Measurements from ENCODE around the gene CCDC157. TPM values are rescaled to one million over a fixed set of nuclear protein-coding genes. Genes with fewer than 3 reads are reported as not detected.

The CCDC157 gene
- total and polyA plus RNA-seq, 10 of the 15 experiments (the other 5 are each of a cell fraction or from before 2014, with no cell fraction given) = 0.10 to 2.8 (median 1.2) TPM

DNA sequence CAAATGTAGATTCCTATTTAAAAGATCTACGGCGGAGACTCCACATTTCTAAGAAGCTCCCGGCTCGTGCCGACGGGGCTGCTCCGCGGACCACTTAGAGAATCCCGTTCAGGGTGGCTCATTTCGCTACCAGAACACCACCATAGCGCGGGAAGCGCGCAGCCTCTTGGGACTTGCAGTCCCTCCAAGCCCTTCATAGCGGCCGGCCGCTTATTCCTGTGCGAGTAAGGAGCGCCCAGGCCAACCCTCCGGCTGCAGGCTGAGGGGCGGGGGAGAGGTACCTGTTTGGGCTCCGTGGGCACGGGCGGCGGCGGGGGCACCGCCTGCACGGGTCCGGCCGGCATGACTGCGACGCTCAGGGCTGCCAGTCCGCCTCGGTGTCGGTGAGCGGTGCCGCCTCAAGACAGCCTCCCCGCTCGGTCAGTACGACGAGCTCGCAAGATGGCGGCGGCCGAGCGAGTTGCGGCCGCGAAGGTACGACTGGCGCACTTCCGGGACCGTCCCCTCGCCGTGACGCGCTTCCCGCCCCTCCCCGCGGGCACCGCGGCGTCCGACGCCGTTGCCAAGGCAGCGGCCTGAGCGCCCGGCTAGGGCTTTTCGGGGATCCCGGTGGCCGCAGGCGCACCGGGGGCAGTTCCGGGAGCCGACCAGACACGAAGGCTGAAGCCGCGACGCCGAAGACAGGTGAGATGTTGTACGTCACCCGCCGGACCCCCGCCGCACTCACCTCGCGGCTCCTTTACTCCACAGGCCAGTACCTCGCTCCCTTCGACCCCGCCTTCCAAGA, at the start of gene CCDC157, which contains the start of gene SF3A1 (continued):
- TF ChIP-seq, protein P1, sequence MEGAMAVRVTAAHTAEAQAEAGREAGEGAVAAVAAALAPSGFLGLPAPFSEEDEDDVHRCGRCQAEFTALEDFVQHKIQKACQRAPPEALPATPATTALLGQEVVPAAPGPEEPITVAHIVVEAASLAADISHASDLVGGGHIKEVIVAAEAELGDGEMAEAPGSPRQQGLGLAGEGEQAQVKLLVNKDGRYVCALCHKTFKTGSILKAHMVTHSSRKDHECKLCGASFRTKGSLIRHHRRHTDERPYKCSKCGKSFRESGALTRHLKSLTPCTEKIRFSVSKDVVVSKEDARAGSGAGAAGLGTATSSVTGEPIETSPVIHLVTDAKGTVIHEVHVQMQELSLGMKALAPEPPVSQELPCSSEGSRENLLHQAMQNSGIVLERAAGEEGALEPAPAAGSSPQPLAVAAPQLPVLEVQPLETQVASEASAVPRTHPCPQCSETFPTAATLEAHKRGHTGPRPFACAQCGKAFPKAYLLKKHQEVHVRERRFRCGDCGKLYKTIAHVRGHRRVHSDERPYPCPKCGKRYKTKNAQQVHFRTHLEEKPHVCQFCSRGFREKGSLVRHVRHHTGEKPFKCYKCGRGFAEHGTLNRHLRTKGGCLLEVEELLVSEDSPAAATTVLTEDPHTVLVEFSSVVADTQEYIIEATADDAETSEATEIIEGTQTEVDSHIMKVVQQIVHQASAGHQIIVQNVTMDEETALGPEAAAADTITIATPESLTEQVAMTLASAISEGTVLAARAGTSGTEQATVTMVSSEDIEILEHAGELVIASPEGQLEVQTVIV (IDR thresholded peaks at IDR 0.05; ENCODE audit: borderline replicate concordance, partially characterized antibody) = peak; percentile 42
- TF ChIP-seq BACH1 (IDR thresholded peaks at IDR 0.05; ENCODE audit: borderline replicate concordance) (peak; percentile 92), POU2F2 (IDR thresholded peaks at IDR 0.05; ENCODE audit: borderline replicate concordance, low read depth, low read length) (peak; percentile 74; the same call in 2 of the 3 replicates), BMI1 (IDR thresholded peaks at IDR 0.05; ENCODE audit: borderline replicate concordance) (peak; percentile 94), DPF2 (IDR thresholded peaks at IDR 0.05) (peak; percentile 77), EP300 (IDR thresholded peaks at IDR 0.05; ENCODE audit: borderline replicate concordance in 1 of 2, control insufficient read depth in 1 of 2, low read depth in 2 of 2, low read length in 2 of 2) (0 out of 4 replicates have a peak, but pooled peaks of 1 of the 2 experiments have one; percentile 20), YY1 (IDR thresholded peaks at IDR 0.05; ENCODE audit: low read depth, low read length) (peak; percentile 96), NBN (IDR thresholded peaks at IDR 0.05) (peak; percentile 67; the same call in 1 of the 2 replicates), MYC (IDR thresholded peaks at IDR 0.05; ENCODE audit: insufficient read depth, insufficient read length, insufficient replicate concordance, low read length, severe bottlenecking) (peak; percentile 62), JUND (IDR thresholded peaks at IDR 0.05; ENCODE audit: low read depth, low read length) (peak; percentile 57; the same call in 1 of the 2 replicates), LARP7 (IDR thresholded peaks at IDR 0.05) (peak; percentile 97), BHLHE40 (IDR thresholded peaks at IDR 0.05; ENCODE audit: borderline replicate concordance in 1 of 2, low read depth in 2 of 2, low read length in 1 of 2) (peak; percentile 67 to 73), CHD2 (IDR thresholded peaks at IDR 0.05; ENCODE audit: borderline replicate concordance, low read depth, low read length) (peak; percentile 77), NR2C1 (IDR thresholded peaks at IDR 0.05) (0 out of 2 replicates have a peak, but pooled peaks have one; percentile 31)
- TF ChIP-seq, protein P2, sequence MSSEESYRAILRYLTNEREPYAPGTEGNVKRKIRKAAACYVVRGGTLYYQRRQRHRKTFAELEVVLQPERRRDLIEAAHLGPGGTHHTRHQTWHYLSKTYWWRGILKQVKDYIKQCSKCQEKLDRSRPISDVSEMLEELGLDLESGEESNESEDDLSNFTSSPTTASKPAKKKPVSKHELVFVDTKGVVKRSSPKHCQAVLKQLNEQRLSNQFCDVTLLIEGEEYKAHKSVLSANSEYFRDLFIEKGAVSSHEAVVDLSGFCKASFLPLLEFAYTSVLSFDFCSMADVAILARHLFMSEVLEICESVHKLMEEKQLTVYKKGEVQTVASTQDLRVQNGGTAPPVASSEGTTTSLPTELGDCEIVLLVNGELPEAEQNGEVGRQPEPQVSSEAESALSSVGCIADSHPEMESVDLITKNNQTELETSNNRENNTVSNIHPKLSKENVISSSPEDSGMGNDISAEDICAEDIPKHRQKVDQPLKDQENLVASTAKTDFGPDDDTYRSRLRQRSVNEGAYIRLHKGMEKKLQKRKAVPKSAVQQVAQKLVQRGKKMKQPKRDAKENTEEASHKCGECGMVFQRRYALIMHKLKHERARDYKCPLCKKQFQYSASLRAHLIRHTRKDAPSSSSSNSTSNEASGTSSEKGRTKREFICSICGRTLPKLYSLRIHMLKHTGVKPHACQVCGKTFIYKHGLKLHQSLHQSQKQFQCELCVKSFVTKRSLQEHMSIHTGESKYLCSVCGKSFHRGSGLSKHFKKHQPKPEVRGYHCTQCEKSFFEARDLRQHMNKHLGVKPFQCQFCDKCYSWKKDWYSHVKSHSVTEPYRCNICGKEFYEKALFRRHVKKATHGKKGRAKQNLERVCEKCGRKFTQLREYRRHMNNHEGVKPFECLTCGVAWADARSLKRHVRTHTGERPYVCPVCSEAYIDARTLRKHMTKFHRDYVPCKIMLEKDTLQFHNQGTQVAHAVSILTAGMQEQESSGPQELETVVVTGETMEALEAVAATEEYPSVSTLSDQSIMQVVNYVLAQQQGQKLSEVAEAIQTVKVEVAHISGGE (CRISPR knock-in tag; IDR thresholded peaks at IDR 0.05) = peak; percentile 47
- TF ChIP-seq, protein P3, sequence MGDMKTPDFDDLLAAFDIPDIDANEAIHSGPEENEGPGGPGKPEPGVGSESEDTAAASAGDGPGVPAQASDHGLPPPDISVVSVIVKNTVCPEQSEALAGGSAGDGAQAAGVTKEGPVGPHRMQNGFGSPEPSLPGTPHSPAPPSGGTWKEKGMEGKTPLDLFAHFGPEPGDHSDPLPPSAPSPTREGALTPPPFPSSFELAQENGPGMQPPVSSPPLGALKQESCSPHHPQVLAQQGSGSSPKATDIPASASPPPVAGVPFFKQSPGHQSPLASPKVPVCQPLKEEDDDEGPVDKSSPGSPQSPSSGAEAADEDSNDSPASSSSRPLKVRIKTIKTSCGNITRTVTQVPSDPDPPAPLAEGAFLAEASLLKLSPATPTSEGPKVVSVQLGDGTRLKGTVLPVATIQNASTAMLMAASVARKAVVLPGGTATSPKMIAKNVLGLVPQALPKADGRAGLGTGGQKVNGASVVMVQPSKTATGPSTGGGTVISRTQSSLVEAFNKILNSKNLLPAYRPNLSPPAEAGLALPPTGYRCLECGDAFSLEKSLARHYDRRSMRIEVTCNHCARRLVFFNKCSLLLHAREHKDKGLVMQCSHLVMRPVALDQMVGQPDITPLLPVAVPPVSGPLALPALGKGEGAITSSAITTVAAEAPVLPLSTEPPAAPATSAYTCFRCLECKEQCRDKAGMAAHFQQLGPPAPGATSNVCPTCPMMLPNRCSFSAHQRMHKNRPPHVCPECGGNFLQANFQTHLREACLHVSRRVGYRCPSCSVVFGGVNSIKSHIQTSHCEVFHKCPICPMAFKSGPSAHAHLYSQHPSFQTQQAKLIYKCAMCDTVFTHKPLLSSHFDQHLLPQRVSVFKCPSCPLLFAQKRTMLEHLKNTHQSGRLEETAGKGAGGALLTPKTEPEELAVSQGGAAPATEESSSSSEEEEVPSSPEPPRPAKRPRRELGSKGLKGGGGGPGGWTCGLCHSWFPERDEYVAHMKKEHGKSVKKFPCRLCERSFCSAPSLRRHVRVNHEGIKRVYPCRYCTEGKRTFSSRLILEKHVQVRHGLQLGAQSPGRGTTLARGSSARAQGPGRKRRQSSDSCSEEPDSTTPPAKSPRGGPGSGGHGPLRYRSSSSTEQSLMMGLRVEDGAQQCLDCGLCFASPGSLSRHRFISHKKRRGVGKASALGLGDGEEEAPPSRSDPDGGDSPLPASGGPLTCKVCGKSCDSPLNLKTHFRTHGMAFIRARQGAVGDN (IDR thresholded peaks at IDR 0.05) = peak; percentile 78
- TF ChIP-seq, protein P4, sequence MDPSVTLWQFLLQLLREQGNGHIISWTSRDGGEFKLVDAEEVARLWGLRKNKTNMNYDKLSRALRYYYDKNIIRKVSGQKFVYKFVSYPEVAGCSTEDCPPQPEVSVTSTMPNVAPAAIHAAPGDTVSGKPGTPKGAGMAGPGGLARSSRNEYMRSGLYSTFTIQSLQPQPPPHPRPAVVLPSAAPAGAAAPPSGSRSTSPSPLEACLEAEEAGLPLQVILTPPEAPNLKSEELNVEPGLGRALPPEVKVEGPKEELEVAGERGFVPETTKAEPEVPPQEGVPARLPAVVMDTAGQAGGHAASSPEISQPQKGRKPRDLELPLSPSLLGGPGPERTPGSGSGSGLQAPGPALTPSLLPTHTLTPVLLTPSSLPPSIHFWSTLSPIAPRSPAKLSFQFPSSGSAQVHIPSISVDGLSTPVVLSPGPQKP (IDR thresholded peaks at IDR 0.05; ENCODE audit: low read depth, low read length) = peak; percentile 58; the same call in 1 of the 2 replicates
